ENCODE data around the gene JPH3.
"Not testable (repeated sequence)": the region's sequence is repeated elsewhere in the genome, so short reads cannot be mapped to it uniquely, and the experiment has no call there.

DNA sequence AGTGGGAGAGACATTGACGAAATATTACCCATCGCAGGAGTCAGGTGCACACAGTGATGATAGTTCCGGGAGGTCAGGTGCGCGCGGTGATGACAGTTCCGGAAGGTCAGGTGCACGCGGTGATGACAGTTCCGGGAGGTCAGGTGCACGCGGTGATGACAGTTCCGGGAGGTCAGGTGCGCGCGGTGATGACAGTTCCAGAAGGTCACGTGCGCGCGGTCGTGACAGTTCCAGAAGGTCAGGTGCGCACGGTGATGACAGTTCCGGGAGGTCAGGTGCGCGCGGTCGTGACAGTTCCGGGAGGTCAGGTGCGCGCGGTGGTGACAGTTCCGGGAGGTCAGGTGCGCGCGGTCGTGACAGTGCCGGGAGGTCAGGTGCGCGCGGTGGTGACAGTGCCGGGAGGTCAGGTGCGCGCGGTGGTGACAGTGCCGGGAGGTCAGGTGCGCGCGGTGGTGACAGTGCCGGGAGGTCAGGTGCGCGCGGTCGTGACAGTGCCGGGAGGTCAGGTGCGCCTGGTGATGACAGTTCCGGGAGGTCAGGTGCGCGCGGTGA, 78.8 kb downstream of the JPH3 start:
- not testable (repeated sequence) for TF ChIP-seq CTCF (IDR thresholded peaks at IDR 0.05; ENCODE audit: poor library complexity); EZH2 (IDR thresholded peaks at IDR 0.05; ENCODE audit: borderline replicate concordance)
